ENCODE data around the gene EIF4ENIF1. TPM values are rescaled to one million over a fixed set of nuclear protein-coding genes. Genes with fewer than 3 reads are reported as not detected.
A peak's percentile ranks its signal among the peaks of the same experiment; 100 is the strongest.
"Not testable (repeated sequence)": the region's sequence is repeated elsewhere in the genome, so short reads cannot be mapped to it uniquely, and the experiment has no call there.

Gene EIF4ENIF1
- total RNA-seq, 2 experiments from 2014 or later, result 39.1 to 50.4 TPM

DNA sequence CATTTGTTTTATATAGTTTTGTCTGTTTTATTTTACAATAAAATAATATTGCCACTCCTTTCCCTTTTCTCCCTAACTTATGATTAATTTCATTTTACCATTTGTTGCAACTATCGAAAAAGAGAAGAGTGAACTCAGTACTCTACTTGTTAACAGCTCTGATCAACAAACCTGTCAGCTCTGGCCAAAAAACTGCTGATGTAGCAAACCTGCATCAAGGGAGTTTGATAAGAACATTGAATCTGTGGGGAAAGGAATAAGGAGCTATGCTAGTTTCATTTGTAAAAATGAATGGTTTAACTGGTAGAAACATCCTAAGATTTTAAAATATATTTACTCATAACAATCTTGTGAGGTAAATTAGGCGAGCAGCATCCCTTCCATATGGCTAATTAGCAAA, 42.9 kb downstream of the EIF4ENIF1 start:
- H3K27ac Mint-ChIP-seq, result no peak overlapping the region
- peaks cover 6% of the 10 kb centered on the region for H3K4me1 Mint-ChIP-seq
- CTCF ChIA-PET, result interaction anchor here (1.2 to 1.5 kb wide), 2 partner anchors 10 to 110 kb away, joined by 3 to 4 read pairs; no protein-coding TSS in a partner anchor
- H3K4me3 Mint-ChIP-seq, result no peak overlapping the region
- no peaks in the 10 kb centered on the region for H3K27me3 Mint-ChIP-seq
- H3K36me3 Mint-ChIP-seq, result peaks cover 22% of the 10 kb centered on the region
- ATAC-seq (no peak), DNase-seq (no peak)
- H3K9me3 Mint-ChIP-seq (ENCODE audit: low read depth), result no peaks in the 10 kb centered on the region

DNA sequence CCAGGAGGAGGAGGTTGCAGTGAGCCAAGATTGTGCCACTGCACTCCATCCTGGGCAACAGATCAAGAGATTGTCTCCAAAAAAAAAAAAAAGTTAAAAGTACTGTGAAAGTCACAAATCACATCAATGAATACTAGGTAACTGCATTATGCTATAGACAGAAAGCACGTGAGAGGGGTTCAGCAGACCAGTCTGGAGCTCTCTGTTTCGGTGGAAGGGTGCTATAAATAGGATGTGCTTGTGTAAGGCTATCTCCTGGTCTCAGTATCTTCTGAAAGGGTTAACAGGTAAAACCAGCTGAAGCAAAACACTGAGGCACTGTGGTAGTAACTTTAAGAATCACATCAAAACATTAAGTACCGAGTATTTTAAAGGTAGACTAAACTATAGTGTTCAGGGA, 43.4 kb downstream of the EIF4ENIF1 start:
- Mint-ChIP-seq H3K4me1 (peaks cover 6% of the 10 kb centered on the region), H3K9me3 (ENCODE audit: low read depth) (no peaks in the 10 kb centered on the region), H3K27ac (no peak overlapping the region), H3K27me3 (no peaks in the 10 kb centered on the region), H3K4me3 (no peak overlapping the region), H3K36me3 (peaks cover 23% of the 10 kb centered on the region)
- DNase-seq (no peak), ATAC-seq (no peak)
- CTCF ChIA-PET, result interaction anchor here (1.2 kb wide), 1 partner anchor 9 kb away, joined by 3 read pairs; no protein-coding TSS in a partner anchor

DNA sequence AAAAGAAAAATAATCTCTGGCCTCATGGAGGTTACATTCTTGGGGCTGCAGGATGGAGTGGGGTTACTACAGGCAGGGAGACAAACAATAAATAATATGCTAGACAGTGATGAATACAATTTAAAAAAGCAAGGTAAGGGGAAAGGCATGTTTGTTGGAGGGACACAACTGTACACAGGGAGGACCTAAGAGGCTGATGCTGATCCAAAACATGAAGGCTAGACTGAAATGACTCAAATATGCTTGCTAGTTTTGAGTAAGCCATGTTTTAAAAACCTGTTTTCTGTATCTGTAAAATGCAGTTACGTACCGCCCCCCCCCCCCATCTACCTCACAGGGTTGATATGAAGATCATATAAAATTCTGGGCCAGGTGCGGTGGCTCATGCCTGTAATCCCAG, 44.0 kb downstream of the EIF4ENIF1 start:
- CTCF ChIA-PET, result interaction anchor here (1.4 kb wide), 1 partner anchor 10 kb away, joined by 4 read pairs; no protein-coding TSS in a partner anchor
- DNase-seq (no peak), ATAC-seq (peak; percentile 42)
- Mint-ChIP-seq H3K4me1 (peaks cover 6% of the 10 kb centered on the region), H3K36me3 (peaks cover 24% of the 10 kb centered on the region), H3K4me3 (no peak overlapping the region), H3K27ac (peak overlapping the region; percentile 9), H3K27me3 (no peaks in the 10 kb centered on the region), H3K9me3 (ENCODE audit: low read depth) (no peaks in the 10 kb centered on the region)

GRCh38 chr22:31443516-31443915, 46.1 kb downstream of the EIF4ENIF1 start:
- Mint-ChIP-seq H3K27ac (no peak overlapping the region), H3K36me3 (peaks cover 37% of the 10 kb centered on the region), H3K9me3 (ENCODE audit: low read depth) (no peaks in the 10 kb centered on the region), H3K27me3 (no peaks in the 10 kb centered on the region), H3K4me1 (peaks cover 6% of the 10 kb centered on the region), H3K4me3 (no peak overlapping the region)
- DNase-seq (no peak), ATAC-seq (no peak)
- CTCF ChIA-PET, result no interaction called here

- peaks cover 39% of the 10 kb centered on the region for H3K36me3 Mint-ChIP-seq
- CTCF ChIA-PET, result no interaction called here
These were observed 46.7 kb downstream of the EIF4ENIF1 start for GRCh38 chr22:31442768-31443489.

DNA sequence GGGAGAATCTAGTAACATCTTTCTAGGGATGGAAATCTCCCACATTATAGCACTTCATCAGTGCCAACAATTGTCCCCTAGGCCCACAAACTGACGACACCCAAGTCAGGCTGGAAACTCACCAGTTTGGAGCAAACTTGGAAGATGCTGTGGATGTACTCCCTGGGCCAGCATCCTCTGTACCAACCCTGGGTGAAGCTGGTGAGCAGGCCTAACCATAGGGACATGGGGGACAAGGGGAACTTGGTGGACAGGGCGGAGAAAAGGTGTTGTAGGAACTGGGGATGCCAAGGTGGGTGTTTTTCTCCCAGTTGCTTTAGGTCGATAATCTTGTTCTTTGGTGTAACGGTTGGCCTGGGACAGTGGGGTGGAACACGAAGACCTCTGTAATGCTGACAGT, 48.0 kb downstream of the EIF4ENIF1 start:
- H3K27me3 Mint-ChIP-seq, result no peaks in the 10 kb centered on the region
- peak overlapping the region; percentile 34 for H3K27ac Mint-ChIP-seq
- CTCF ChIA-PET, result no interaction called here
- ATAC-seq (no peak), DNase-seq (no peak)
- H3K9me3 Mint-ChIP-seq (ENCODE audit: low read depth), result no peaks in the 10 kb centered on the region
- peaks cover 9% of the 10 kb centered on the region for H3K4me1 Mint-ChIP-seq
- H3K4me3 Mint-ChIP-seq, result no peak overlapping the region
- peaks cover 48% of the 10 kb centered on the region for H3K36me3 Mint-ChIP-seq

More at GRCh38 chr22:31442768-31443489, 46.7 kb downstream of the EIF4ENIF1 start:
- ATAC-seq (no peak), DNase-seq (no peak)
- H3K27ac Mint-ChIP-seq, result no peak overlapping the region
- H3K4me3 Mint-ChIP-seq, result no peak overlapping the region
- no peaks in the 10 kb centered on the region for H3K27me3 Mint-ChIP-seq
- no peaks in the 10 kb centered on the region for H3K9me3 Mint-ChIP-seq (ENCODE audit: low read depth)
- H3K4me1 Mint-ChIP-seq, result peaks cover 6% of the 10 kb centered on the region

DNA sequence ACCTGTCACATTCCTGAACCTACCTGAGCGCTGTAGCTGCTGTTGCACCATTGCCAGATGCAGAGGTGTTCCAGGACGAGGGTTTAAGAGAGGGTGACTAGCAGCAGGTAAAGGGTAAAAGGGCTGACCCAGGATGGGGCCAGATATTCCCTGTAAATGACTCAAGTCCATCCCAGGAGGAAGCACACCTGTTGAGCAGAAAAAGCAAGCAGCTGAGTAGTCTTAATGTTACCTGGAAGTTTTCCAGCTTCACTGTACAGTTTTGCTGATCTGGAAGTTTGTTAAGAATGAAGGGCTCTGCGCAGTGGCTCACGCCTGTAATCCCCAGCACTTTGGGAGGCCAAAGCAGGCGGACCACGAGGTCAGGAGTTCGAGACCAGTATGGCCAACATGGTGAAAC, 49.0 kb downstream of the EIF4ENIF1 start:
- CTCF ChIA-PET, result interaction anchor here (1.0 kb wide), 1 partner anchor 12 kb away, joined by 4 read pairs; no protein-coding TSS in a partner anchor
- H3K4me3 Mint-ChIP-seq, result no peak overlapping the region
- H3K27me3 Mint-ChIP-seq, result no peaks in the 10 kb centered on the region
- no peak overlapping the region for H3K27ac Mint-ChIP-seq
- H3K4me1 Mint-ChIP-seq, result peaks cover 6% of the 10 kb centered on the region
- peaks cover 51% of the 10 kb centered on the region for H3K36me3 Mint-ChIP-seq
- ATAC-seq (no peak), DNase-seq (no peak)
- no peaks in the 10 kb centered on the region for H3K9me3 Mint-ChIP-seq (ENCODE audit: low read depth)

GRCh38 chr22:31439808-31440207, 49.8 kb downstream of the EIF4ENIF1 start:
- no peak for ATAC-seq
- Mint-ChIP-seq H3K4me1 (peaks cover 2% of the 10 kb centered on the region), H3K36me3 (peaks cover 50% of the 10 kb centered on the region), H3K27me3 (no peaks in the 10 kb centered on the region), H3K27ac (no peak overlapping the region), H3K4me3 (no peak overlapping the region), H3K9me3 (ENCODE audit: low read depth) (no peaks in the 10 kb centered on the region)
- CTCF ChIA-PET, result interaction anchor here (1.0 kb wide), 1 partner anchor 13 kb away, joined by 4 read pairs; no protein-coding TSS in a partner anchor
- no peak for DNase-seq

- no peak overlapping the region for H3K27ac Mint-ChIP-seq
- CTCF ChIA-PET, result interaction anchor here (1.1 to 1.7 kb wide), 2 partner anchors 9 to 121 kb away, joined by 3 to 4 read pairs; no protein-coding TSS in a partner anchor
- no peak overlapping the region for H3K4me3 Mint-ChIP-seq
- H3K4me1 Mint-ChIP-seq, result peaks cover 2% of the 10 kb centered on the region
- no peak for DNase-seq
- no peaks in the 10 kb centered on the region for H3K9me3 Mint-ChIP-seq (ENCODE audit: low read depth)
- H3K36me3 Mint-ChIP-seq, result peaks cover 57% of the 10 kb centered on the region
- H3K27me3 Mint-ChIP-seq, result no peaks in the 10 kb centered on the region
- no peak for ATAC-seq
These were observed 53.5 kb downstream of the EIF4ENIF1 start for GRCh38 chr22:31436132-31436531.

DNA sequence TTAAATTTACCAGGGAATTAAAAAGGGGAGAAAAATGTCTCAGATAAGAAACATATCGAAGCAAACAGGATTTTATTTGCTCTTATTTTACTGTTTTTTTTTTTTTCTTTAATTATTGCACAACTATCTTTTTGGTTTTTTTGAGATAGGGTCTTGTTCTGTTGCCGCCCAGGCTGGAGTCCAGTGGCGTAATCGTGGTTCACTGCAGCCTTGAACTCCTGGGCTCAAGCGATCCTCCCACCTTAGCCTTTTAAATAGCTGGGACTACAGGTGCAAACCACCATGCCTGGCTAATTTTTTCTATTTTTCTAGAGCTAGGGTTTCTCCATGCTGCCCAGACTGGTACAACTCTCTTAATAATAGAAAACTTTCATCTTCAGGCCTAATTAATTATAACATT, 57.7 kb downstream of the EIF4ENIF1 start:
- no peak overlapping the region for H3K4me3 Mint-ChIP-seq
- DNase-seq (no peak), ATAC-seq (no peak)
- H3K9me3 Mint-ChIP-seq (ENCODE audit: low read depth), result no peaks in the 10 kb centered on the region
- peaks cover under 1% of the 10 kb centered on the region for H3K4me1 Mint-ChIP-seq
- peaks cover 55% of the 10 kb centered on the region for H3K36me3 Mint-ChIP-seq
- H3K27me3 Mint-ChIP-seq, result no peaks in the 10 kb centered on the region
- no peak overlapping the region for H3K27ac Mint-ChIP-seq
- CTCF ChIA-PET, result interaction anchor here (0.7 kb wide), 1 partner anchor 26 kb away, joined by 3 read pairs; no protein-coding TSS in a partner anchor

DNA sequence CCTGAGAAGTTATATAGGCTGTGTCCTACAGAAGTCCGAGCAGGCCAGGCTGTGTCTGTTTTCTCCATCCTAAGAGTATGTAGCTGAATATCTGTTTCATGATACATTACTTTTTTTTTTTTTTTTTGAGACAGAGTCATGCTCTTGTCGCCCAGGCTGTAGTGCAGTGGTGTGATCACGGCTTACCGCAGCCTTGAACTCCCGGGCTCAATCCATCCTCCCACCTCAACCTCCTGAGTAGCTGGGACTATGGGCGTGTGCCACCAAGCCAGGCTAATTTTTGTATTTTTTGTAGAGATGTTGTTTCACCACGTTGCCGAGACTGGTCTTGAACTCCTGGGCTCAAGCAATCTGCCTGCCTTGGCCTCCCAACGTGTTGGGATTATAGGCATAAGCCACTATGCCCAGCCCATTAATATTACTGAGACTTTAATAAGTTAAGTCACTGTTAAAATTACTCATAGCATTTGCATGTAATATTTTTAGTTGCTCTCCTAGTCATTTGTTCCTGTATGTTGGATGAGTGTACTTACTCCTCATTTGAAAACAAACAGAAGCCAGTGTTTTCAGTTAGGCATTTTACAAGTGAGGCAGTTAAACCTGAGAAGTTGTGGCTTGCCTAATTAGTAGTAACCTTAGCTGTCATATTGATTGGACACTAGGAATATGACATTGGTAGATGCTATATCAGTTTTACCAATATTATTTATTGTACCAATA, 64.2 kb downstream of the EIF4ENIF1 start:
- ATAC-seq, result no peak
- DNase-seq, result no peak
- H3K36me3 Mint-ChIP-seq, result peaks cover 62% of the 10 kb centered on the region
- no peak overlapping the region for H3K27ac Mint-ChIP-seq
- CTCF ChIA-PET, result interaction anchor here (1.0 kb wide), 1 partner anchor 78 kb away, joined by 3 read pairs; no protein-coding TSS in a partner anchor
- H3K9me3 Mint-ChIP-seq (ENCODE audit: low read depth), result no peaks in the 10 kb centered on the region
- H3K4me3 Mint-ChIP-seq, result no peak overlapping the region
- no peaks in the 10 kb centered on the region for H3K4me1 Mint-ChIP-seq
- no peaks in the 10 kb centered on the region for H3K27me3 Mint-ChIP-seq

- CTCF ChIA-PET, result interaction anchor here (1.5 kb wide), 1 partner anchor 8 kb away, joined by 3 read pairs; no protein-coding TSS in a partner anchor
- Mint-ChIP-seq H3K4me1 (peaks cover 34% of the 10 kb centered on the region), H3K36me3 (peaks cover 37% of the 10 kb centered on the region)
- not testable (repeated sequence) for DNase-seq; H3K27ac Mint-ChIP-seq; H3K27me3 Mint-ChIP-seq; H3K9me3 Mint-ChIP-seq (ENCODE audit: low read depth); H3K4me3 Mint-ChIP-seq; ATAC-seq
These were observed 87.3 kb downstream of the EIF4ENIF1 start for GRCh38 chr22:31402350-31402749.

GRCh38 chr22:31400023-31400397, 89.6 kb downstream of the EIF4ENIF1 start:
- Mint-ChIP-seq H3K27ac (peak overlapping the region; percentile 91), H3K36me3 (peaks cover 21% of the 10 kb centered on the region), H3K4me1 (peaks cover 26% of the 10 kb centered on the region), H3K9me3 (ENCODE audit: low read depth) (no peaks in the 10 kb centered on the region), H3K27me3 (no peaks in the 10 kb centered on the region), H3K4me3 (peak overlapping the region; percentile 96)
- DNase-seq (no peak), ATAC-seq (no peak)
- CTCF ChIA-PET, result interaction anchor here (0.6 to 0.9 kb wide), 2 partner anchors 54 to 55 kb away, joined by 3 read pairs; partner anchors contain the start of gene PATZ1

All from activated CD8-positive, alpha-beta memory T cell treated with anti-CD3 and anti-CD28 coated beads, Interleukin-2, amount 10 ng/mL, durations not matched to agents 7 days and 5 days (primary cell).